Rectal smooth muscle tissue (tissue), 1 donor: ENCODE measurements around the gene TSPAN2.

ENCODE experiments used
- H3K27ac ChIP-seq: one replicate; pipeline ENCODE4 v1.7.0; 2013; ENCODE audit warnings: low read depth, low read length, inconsistent platforms
- H3K27me3 ChIP-seq: one replicate; pipeline ENCODE4 v1.7.0; 2013; ENCODE audit warnings: low read length; ENCODE audit not compliant: control insufficient read depth, insufficient read depth
- H3K36me3 ChIP-seq: one replicate; pipeline ENCODE4 v1.7.0; 2013; ENCODE audit warnings: low read length; ENCODE audit not compliant: control insufficient read depth, insufficient read depth
- H3K4me1 ChIP-seq: one replicate; pipeline ENCODE4 v1.7.0; 2013; ENCODE audit warnings: low read length; ENCODE audit not compliant: control insufficient read depth, insufficient read depth
- H3K4me3 ChIP-seq: one replicate; pipeline ENCODE4 v1.7.0; 2013; ENCODE audit warnings: low read length
- H3K9ac ChIP-seq: one replicate; pipeline ENCODE4 v1.7.0; 2013; ENCODE audit warnings: low read length

Gene TSPAN2

DNA sequence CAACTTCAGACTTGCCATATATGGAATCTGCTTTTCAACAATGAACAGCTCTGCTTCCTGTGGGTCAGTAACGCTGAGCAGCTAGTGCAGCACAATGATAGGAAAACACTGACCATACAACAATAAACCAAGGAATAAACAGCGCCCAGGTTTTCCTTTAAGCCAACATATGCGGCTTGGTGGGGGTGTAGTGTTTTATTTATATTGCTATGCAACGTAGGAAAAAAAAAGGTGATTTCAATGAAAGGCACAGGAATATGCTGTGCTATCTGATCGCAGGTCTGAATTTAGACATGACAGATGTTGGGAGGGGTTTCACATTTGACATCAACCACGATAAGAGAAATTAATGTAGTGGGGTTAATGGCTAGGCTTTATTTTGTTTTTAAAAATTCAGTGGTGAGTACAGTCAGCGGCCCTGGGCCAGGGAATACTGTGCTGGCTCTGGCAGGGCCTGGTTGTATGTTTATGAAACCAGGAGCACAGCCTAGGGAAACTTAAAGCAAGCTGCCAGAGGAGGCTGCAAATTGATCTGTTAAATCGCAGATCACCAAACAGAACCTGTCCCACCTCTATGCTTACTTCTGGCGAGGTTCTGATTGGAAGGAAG lies 4.3 kb downstream of the TSPAN2 start:
- H3K36me3 ChIP-seq, result no peaks in the 10 kb centered on the region
- peaks cover 32% of the 10 kb centered on the region for H3K4me1 ChIP-seq
- H3K27ac ChIP-seq, result peak overlapping the region; percentile 93
- no peaks in the 10 kb centered on the region for H3K27me3 ChIP-seq
- peak overlapping the region; percentile 6 for H3K9ac ChIP-seq
- H3K4me3 ChIP-seq, result peak overlapping the region; percentile 8

DNA sequence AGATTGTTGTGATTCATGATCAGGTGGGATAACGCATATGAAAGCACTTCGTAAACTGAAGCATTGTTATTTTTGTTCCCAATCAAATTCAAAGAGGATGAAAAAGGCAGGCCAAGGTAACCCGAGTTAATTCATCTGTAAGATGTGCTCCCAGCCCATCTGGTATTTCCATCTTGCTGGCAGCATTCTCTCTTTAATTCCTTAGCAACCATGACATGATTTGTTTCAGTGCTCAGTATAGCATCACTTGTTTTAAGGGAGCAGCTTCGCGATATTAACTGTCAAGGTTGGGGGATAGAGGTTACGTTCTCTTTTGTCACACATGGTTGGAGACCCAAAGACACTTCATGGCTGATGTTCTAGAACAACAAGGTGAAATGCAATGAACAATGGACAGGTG lies 6.4 kb downstream of the TSPAN2 start:
- no peak overlapping the region for H3K9ac ChIP-seq
- H3K36me3 ChIP-seq, result no peaks in the 10 kb centered on the region
- peak overlapping the region; percentile 93 for H3K27ac ChIP-seq
- H3K27me3 ChIP-seq, result no peaks in the 10 kb centered on the region
- H3K4me3 ChIP-seq, result no peak overlapping the region
- peaks cover 36% of the 10 kb centered on the region for H3K4me1 ChIP-seq

DNA sequence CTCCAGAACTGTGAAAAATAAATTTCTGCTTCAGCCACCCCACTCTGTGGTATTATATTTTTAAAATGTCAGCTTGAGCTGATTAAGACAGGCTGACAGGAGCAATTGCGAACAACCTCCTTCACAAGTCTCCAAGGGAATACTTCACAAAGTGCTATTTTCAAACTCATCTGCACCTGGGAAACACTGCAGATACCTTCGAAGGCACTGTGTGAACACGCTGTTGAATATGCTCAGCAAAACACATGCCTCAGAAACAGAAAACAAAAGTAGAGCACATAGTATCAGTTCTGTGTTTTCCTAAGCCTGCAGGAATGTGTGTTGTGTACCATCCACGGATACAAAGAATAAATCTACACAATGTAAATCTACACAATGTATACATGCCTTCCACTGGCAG lies 10.6 kb downstream of the TSPAN2 start:
- H3K9ac ChIP-seq, result no peak overlapping the region
- H3K27ac ChIP-seq, result no peak overlapping the region
- H3K4me3 ChIP-seq, result no peak overlapping the region
- H3K4me1 ChIP-seq, result peaks cover 40% of the 10 kb centered on the region
- no peaks in the 10 kb centered on the region for H3K27me3 ChIP-seq
- no peaks in the 10 kb centered on the region for H3K36me3 ChIP-seq

DNA sequence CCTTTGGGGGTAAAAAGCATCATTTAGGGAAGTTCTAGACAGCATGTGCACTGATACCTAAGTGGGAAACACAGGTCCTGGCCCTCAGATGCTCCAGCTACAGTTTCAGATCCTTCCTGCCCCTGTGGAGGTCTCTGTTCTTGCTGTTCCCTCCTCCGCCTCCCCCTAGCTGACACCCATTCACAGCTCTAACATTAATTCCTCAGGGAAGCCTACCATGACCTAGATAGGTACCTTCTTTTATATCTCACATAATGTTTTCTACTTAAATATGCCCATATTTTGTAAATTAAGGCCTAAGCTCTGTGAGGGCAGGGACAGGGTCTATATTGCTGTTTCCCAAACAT lies 11.3 kb downstream of the TSPAN2 start:
- Histone ChIP-seq H3K27me3 (no peaks in the 10 kb centered on the region), H3K4me1 (peaks cover 44% of the 10 kb centered on the region)

GRCh38 chr1:115077286-115077983 lies 11.9 kb downstream of the TSPAN2 start:
- Histone ChIP-seq H3K27me3 (no peaks in the 10 kb centered on the region), H3K9ac (no peak overlapping the region), H3K4me1 (peaks cover 41% of the 10 kb centered on the region), H3K27ac (no peak overlapping the region), H3K4me3 (no peak overlapping the region), H3K36me3 (no peaks in the 10 kb centered on the region)

More for the DNA sequence above, 11.3 kb downstream of the TSPAN2 start:
- no peak overlapping the region for H3K9ac ChIP-seq
- no peak overlapping the region for H3K4me3 ChIP-seq
- no peaks in the 10 kb centered on the region for H3K36me3 ChIP-seq
- no peak overlapping the region for H3K27ac ChIP-seq

GRCh38 chr1:115076384-115076915 lies 12.9 kb downstream of the TSPAN2 start:
- no peak overlapping the region for H3K9ac ChIP-seq
- no peak overlapping the region for H3K4me3 ChIP-seq
- H3K36me3 ChIP-seq, result no peaks in the 10 kb centered on the region
- peak overlapping the region; percentile 25 for H3K27ac ChIP-seq
- no peaks in the 10 kb centered on the region for H3K27me3 ChIP-seq
- H3K4me1 ChIP-seq, result peaks cover 42% of the 10 kb centered on the region

GRCh38 chr1:115074839-115075534 lies 14.3 kb downstream of the TSPAN2 start:
- H3K4me3 ChIP-seq, result peak overlapping the region; percentile 34
- peak overlapping the region; percentile 63 for H3K27ac ChIP-seq
- H3K36me3 ChIP-seq, result no peaks in the 10 kb centered on the region

DNA sequence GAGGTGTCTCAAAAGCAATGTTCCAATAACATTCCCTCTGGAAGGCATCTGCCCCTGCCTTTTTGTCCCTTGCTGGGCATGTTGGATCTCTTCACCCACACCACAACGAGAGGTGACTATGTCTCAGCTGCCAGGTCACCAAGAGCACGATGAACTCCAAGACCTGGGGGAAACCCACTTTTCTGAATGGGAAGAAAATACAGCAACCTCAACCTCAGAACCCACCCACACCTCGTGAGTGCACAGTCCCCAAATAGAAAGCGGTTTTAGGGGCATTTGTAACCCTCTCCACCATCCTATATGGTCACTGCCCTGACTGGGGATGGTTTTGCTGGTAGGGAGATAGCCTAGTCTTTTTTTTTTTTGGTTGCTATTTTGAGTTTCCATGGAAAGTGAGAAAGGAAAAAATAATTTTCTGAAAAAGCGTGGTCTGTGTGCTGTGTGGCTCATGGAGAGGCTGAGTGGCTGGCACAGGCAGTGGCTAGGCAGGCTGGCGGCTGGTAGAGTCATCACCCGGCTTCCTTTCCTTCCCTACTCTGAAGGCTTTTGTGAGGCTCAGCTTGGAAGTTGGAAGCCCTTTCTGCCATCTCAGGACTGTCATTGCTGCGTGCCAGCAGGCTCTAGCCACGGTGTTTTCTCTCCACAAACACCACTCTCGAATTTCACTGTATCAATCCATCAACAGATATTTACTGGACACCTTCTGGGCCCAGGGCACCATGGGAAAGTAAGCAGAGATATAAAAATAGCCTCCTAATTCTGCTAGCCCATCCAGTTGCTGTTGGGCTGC lies 15.8 kb downstream of the TSPAN2 start:
- H3K27me3 ChIP-seq, result no peaks in the 10 kb centered on the region
- no peak overlapping the region for H3K9ac ChIP-seq
- peaks cover 56% of the 10 kb centered on the region for H3K4me1 ChIP-seq
- no peaks in the 10 kb centered on the region for H3K36me3 ChIP-seq
- H3K4me3 ChIP-seq, result no peak overlapping the region
- peak overlapping the region; percentile 63 for H3K27ac ChIP-seq

More at GRCh38 chr1:115074839-115075534, 14.3 kb downstream of the TSPAN2 start:
- Histone ChIP-seq H3K27me3 (no peaks in the 10 kb centered on the region), H3K9ac (no peak overlapping the region), H3K4me1 (peaks cover 46% of the 10 kb centered on the region)

DNA sequence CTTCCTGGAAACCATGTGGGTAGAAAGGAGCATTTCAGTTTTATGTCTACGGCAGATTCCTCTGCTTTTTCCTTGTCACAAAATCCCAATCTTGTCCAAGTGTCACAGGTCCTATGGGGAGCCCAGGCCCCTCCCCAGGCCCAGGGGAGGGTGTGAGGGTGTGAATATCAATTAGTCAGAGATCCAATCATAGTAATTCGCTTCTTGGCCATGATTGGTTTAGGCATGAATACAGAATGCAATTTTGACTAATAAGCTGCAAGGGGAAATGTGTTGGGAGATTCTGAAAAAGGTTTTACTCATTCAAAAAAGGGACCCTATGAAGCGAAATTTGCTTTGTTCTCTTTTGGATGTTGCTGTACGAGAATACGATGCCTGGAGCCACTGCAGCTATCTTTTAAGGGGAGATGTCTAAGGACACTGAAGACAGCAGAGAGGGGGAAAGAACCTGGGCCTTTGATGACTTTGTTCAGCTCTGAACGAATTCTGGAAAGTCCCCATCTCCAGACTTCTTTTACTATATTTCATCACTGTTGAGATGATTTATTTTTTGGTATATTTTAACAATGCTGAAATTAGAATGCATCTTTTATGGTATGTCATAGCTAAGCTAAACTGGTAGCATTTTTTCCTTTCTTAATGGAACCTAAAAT lies 18.2 kb downstream of the TSPAN2 start:
- H3K4me1 ChIP-seq, result peaks cover 63% of the 10 kb centered on the region
- H3K27ac ChIP-seq, result peak overlapping the region; percentile 70
- H3K9ac ChIP-seq, result no peak overlapping the region
- no peaks in the 10 kb centered on the region for H3K27me3 ChIP-seq
- H3K36me3 ChIP-seq, result no peaks in the 10 kb centered on the region
- H3K4me3 ChIP-seq, result no peak overlapping the region

DNA sequence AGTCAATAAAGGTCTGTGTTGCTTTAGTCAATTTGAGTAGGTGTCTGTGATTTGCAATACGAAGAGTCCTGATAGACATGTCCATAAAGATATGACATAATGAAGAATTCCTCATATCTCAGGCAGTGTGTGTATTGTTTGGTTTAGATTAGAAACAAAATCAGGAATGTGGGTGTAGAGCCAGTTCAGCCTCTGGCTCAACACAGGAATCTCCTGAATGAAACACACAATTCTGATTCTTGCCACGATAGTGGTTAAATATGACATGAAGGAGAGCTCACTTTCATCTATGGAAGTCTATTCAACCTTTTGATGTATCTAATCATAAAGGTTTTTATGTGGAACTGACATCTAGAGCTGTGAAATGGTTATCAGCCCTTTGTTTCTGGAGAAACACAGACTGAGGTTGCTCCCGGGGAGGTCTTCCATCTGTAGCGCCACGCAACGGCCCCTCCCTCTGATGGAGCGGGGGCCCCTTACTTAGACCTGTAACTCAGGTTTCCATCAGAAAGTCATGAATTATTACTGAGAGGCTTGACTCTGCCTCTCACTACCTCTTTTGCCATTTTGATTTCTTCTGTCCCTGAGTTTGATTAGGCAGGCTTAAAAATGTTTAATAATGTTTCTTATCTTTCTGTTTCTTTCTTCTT lies 19.5 kb downstream of the TSPAN2 start:
- Histone ChIP-seq H3K4me1 (peaks cover 49% of the 10 kb centered on the region), H3K9ac (no peak overlapping the region), H3K4me3 (no peak overlapping the region), H3K27me3 (no peaks in the 10 kb centered on the region), H3K27ac (peak overlapping the region; percentile 82), H3K36me3 (no peaks in the 10 kb centered on the region)

- Histone ChIP-seq H3K4me3 (no peak overlapping the region), H3K27me3 (no peaks in the 10 kb centered on the region), H3K36me3 (no peaks in the 10 kb centered on the region), H3K9ac (no peak overlapping the region), H3K4me1 (peaks cover 43% of the 10 kb centered on the region), H3K27ac (peak overlapping the region; percentile 82)
Observed at GRCh38 chr1:115068826-115069585, 20.3 kb downstream of the TSPAN2 start.
